Liver (tissue), 3 donors: ENCODE results near the gene SH3BP2.

Source experiments
- EGR1 ChIP-seq, 2 donors: IDR thresholded peaks; 2 replicates each; pipeline ENCODE4 v1.6.1; 2016 to 2018; ENCODE audit warnings: antibody characterized with exemption in 2 of 2, low read depth in 2 of 2
- FOXA1 ChIP-seq: IDR thresholded peaks from 2 replicates; pipeline ENCODE4 v1.6.1; 2016; ENCODE audit warnings: antibody characterized with exemption
- GABPA ChIP-seq, 2 donors: IDR thresholded peaks in 1 of 2; conservative IDR thresholded peaks in 1 of 2; 2 replicates each; pipeline ENCODE4 v1.6.1; 2016; ENCODE audit warnings: antibody characterized with exemption in 2 of 2, mild to moderate bottlenecking in 1 of 2, moderate library complexity in 1 of 2
- JUND ChIP-seq, 2 donors: IDR thresholded peaks; 2 replicates each; pipeline ENCODE4 v1.6.1; 2016; ENCODE audit warnings: antibody characterized with exemption in 2 of 2
- NR2F2 ChIP-seq: IDR thresholded peaks from 2 replicates; pipeline ENCODE4 v1.6.1; 2016; ENCODE audit warnings: antibody characterized with exemption
- RAD21 ChIP-seq, 2 donors: IDR thresholded peaks; 2 replicates each; pipeline ENCODE4 v1.6.1; 2016; ENCODE audit warnings: antibody characterized with exemption in 2 of 2, mild to moderate bottlenecking in 2 of 2
- SP1 ChIP-seq: IDR thresholded peaks from 2 replicates; pipeline ENCODE4 v1.6.1; 2018; ENCODE audit warnings: antibody characterized with exemption, mild to moderate bottlenecking
- TAF1 ChIP-seq: conservative IDR thresholded peaks from 2 replicates; pipeline ENCODE4 v1.6.1; 2016; ENCODE audit warnings: antibody characterized with exemption, mild to moderate bottlenecking
- YY1 ChIP-seq: IDR thresholded peaks from 2 replicates; pipeline ENCODE4 v1.6.1; 2016; ENCODE audit warnings: antibody characterized with exemption, mild to moderate bottlenecking
- TF ChIP-seq, protein P1 (sequence below): fragments of 150-350 bp; IDR thresholded peaks from 2 replicates; pipeline ENCODE4 v1.5.1; 2017; ENCODE audit warnings: improper control_type of control experiment, low read depth, low read length; ENCODE audit not compliant: missing input control
- TF ChIP-seq, protein P2 (sequence below): IDR thresholded peaks from 2 replicates; pipeline ENCODE4 v1.6.1; 2016; ENCODE audit warnings: antibody characterized with exemption
- TF ChIP-seq, protein P3 (sequence below): IDR thresholded peaks from 2 replicates; pipeline ENCODE4 v1.6.1; 2016; ENCODE audit warnings: antibody characterized with exemption, mild to moderate bottlenecking
- TF ChIP-seq, protein P4 (sequence below): IDR thresholded peaks from 2 replicates; pipeline ENCODE4 v1.6.1; 2016; ENCODE audit warnings: antibody characterized with exemption
- TF ChIP-seq, protein P5 (sequence below): IDR thresholded peaks from 2 replicates; pipeline ENCODE4 v1.6.1; 2016; ENCODE audit warnings: antibody characterized with exemption
- donor health status: healthy.
- donor health status: healthy.

DNA sequence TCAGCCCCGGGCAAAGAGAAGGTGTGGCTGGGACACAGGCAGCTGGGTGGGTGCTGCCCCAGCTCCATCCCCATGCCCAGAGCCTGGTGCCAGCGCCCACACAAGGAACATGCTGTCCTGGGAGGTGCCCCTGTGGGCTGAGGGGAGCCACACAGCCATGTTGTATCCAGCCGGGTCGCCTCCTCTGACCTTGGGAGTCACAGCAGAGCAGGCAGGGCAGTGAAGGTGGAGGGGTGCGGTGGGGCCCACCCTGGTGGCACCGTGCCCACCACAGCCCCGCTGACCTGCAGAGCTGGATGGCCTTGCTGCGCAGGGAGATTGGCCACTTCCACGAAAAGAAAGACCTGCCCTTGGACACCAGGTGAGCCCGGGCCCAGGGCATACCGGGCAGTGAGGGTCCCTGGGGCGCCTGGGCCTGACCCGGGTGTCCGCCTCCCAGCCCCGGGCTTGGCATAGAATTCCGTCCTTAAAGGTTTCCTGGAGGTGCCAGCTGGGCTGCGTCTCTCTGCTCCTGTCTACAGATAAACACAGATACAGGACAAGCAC is 32.0 kb downstream of the SH3BP2 start:
- no peak for TF ChIP-seq FOXA1
- TF ChIP-seq, protein P1, sequence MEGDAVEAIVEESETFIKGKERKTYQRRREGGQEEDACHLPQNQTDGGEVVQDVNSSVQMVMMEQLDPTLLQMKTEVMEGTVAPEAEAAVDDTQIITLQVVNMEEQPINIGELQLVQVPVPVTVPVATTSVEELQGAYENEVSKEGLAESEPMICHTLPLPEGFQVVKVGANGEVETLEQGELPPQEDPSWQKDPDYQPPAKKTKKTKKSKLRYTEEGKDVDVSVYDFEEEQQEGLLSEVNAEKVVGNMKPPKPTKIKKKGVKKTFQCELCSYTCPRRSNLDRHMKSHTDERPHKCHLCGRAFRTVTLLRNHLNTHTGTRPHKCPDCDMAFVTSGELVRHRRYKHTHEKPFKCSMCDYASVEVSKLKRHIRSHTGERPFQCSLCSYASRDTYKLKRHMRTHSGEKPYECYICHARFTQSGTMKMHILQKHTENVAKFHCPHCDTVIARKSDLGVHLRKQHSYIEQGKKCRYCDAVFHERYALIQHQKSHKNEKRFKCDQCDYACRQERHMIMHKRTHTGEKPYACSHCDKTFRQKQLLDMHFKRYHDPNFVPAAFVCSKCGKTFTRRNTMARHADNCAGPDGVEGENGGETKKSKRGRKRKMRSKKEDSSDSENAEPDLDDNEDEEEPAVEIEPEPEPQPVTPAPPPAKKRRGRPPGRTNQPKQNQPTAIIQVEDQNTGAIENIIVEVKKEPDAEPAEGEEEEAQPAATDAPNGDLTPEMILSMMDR, result no peak
- TF ChIP-seq, protein P2, sequence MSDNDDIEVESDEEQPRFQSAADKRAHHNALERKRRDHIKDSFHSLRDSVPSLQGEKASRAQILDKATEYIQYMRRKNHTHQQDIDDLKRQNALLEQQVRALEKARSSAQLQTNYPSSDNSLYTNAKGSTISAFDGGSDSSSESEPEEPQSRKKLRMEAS, result no peak
- TF ChIP-seq TAF1, result no peak
- no peak for TF ChIP-seq RAD21 (IDR thresholded peaks at IDR 0.05)
- TF ChIP-seq EGR1 (IDR thresholded peaks at IDR 0.05; ENCODE audit: low read depth in 2 of 2), result no peak
- TF ChIP-seq, protein P3, sequence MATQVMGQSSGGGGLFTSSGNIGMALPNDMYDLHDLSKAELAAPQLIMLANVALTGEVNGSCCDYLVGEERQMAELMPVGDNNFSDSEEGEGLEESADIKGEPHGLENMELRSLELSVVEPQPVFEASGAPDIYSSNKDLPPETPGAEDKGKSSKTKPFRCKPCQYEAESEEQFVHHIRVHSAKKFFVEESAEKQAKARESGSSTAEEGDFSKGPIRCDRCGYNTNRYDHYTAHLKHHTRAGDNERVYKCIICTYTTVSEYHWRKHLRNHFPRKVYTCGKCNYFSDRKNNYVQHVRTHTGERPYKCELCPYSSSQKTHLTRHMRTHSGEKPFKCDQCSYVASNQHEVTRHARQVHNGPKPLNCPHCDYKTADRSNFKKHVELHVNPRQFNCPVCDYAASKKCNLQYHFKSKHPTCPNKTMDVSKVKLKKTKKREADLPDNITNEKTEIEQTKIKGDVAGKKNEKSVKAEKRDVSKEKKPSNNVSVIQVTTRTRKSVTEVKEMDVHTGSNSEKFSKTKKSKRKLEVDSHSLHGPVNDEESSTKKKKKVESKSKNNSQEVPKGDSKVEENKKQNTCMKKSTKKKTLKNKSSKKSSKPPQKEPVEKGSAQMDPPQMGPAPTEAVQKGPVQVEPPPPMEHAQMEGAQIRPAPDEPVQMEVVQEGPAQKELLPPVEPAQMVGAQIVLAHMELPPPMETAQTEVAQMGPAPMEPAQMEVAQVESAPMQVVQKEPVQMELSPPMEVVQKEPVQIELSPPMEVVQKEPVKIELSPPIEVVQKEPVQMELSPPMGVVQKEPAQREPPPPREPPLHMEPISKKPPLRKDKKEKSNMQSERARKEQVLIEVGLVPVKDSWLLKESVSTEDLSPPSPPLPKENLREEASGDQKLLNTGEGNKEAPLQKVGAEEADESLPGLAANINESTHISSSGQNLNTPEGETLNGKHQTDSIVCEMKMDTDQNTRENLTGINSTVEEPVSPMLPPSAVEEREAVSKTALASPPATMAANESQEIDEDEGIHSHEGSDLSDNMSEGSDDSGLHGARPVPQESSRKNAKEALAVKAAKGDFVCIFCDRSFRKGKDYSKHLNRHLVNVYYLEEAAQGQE, result no peak
- no peak for TF ChIP-seq JUND (IDR thresholded peaks at IDR 0.05)
- TF ChIP-seq, protein P4, sequence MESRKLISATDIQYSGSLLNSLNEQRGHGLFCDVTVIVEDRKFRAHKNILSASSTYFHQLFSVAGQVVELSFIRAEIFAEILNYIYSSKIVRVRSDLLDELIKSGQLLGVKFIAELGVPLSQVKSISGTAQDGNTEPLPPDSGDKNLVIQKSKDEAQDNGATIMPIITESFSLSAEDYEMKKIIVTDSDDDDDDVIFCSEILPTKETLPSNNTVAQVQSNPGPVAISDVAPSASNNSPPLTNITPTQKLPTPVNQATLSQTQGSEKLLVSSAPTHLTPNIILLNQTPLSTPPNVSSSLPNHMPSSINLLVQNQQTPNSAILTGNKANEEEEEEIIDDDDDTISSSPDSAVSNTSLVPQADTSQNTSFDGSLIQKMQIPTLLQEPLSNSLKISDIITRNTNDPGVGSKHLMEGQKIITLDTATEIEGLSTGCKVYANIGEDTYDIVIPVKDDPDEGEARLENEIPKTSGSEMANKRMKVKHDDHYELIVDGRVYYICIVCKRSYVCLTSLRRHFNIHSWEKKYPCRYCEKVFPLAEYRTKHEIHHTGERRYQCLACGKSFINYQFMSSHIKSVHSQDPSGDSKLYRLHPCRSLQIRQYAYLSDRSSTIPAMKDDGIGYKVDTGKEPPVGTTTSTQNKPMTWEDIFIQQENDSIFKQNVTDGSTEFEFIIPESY, result no peak
- TF ChIP-seq, protein P5, sequence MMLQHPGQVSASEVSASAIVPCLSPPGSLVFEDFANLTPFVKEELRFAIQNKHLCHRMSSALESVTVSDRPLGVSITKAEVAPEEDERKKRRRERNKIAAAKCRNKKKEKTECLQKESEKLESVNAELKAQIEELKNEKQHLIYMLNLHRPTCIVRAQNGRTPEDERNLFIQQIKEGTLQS, result no peak
- no peak for TF ChIP-seq SP1
- TF ChIP-seq GABPA (IDR thresholded peaks at IDR 0.05 in 1 of 2, conservative IDR thresholded peaks at IDR 0.05 in 1 of 2), result no peak
- no peak for TF ChIP-seq NR2F2
- no peak for TF ChIP-seq YY1
